A673 (cell line): ENCODE data around the gene STAM. TPM values are rescaled to one million over a fixed set of nuclear protein-coding genes. Genes with fewer than 3 reads are reported as not detected.
A peak's percentile ranks its signal among the peaks of the same experiment; 100 is the strongest.

Experiments used
- BruUV-seq: library from RNA; stranded (reverse); fragments of 400-500 nt; replicated peaks from 2 replicates; lab custom pipeline; 2021; lab: Mats Ljungman, UMichigan
- CTCF ChIA-PET: fragments of 300-600 bp; sonication (Branson Sonifier 250); formaldehyde crosslinking; loops from one replicate; lab custom pipeline; 2022; ENCODE audit warnings: antibody characterized with exemption; lab: Charles Lee
- POLR2A ChIA-PET: fragments of 300-600 bp; sonication (Branson Sonifier 250); formaldehyde crosslinking; loops from one replicate; lab custom pipeline; 2022; ENCODE audit warnings: antibody characterized with exemption; ENCODE audit not compliant: low non-redundant PET; lab: Charles Lee
- DNase-seq: peaks from one replicate; pipeline ENCODE4 v3.0.0-alpha.2; 2015; ENCODE audit warnings: low spot score
- H3K27ac ChIP-seq: fragments of 200-600 bp; sonication (generic); 2 replicates; pipeline ENCODE4 v1.5.1; 2016; ENCODE audit warnings: mixed run types, low read depth, mild to moderate bottlenecking, mixed read lengths, antibody characterized with exemption, low read length; ENCODE audit not compliant: poor library complexity, severe bottlenecking
- H3K27me3 ChIP-seq: fragments of 200-600 bp; sonication (generic); replicated peaks from 2 replicates; pipeline ENCODE4 v1.6.1; 2017; ENCODE audit warnings: mixed run types, low read depth, mild to moderate bottlenecking, mixed read lengths, antibody characterized with exemption, low read length; ENCODE audit not compliant: insufficient read depth, poor library complexity
- H3K36me3 ChIP-seq: fragments of 200-600 bp; sonication (generic); 2 replicates; pipeline ENCODE4 v1.6.1; 2016; ENCODE audit warnings: mixed run types, mild to moderate bottlenecking, mixed read lengths, antibody characterized with exemption, low read length; ENCODE audit not compliant: insufficient read depth, poor library complexity, severe bottlenecking
- H3K4me1 ChIP-seq: fragments of 200-600 bp; sonication (generic); 2 replicates; pipeline ENCODE4 v1.6.1; 2017; ENCODE audit warnings: mixed run types, mild to moderate bottlenecking, mixed read lengths, antibody characterized with exemption, low read length; ENCODE audit not compliant: insufficient read depth, poor library complexity, severe bottlenecking
- H3K4me3 ChIP-seq: fragments of 200-600 bp; sonication (generic); 2 replicates; pipeline ENCODE4 v1.5.1; 2016; ENCODE audit warnings: low read depth, mixed run types, mild to moderate bottlenecking, mixed read lengths, low read length; ENCODE audit not compliant: poor library complexity, severe bottlenecking
- H3K9me3 ChIP-seq: fragments of 200-600 bp; sonication (generic); 2 replicates; pipeline ENCODE4 v1.6.1; 2016; ENCODE audit warnings: mixed run types, low read depth, mild to moderate bottlenecking, mixed read lengths, antibody characterized with exemption, low read length; ENCODE audit not compliant: poor library complexity, severe bottlenecking
- EZH2 ChIP-seq: fragments of 200-600 bp; sonication (generic); IDR thresholded peaks from 2 replicates; pipeline ENCODE4 v1.6.1; 2017; ENCODE audit warnings: borderline replicate concordance, low read depth, mild to moderate bottlenecking, mixed read lengths, antibody characterized with exemption, low read length; ENCODE audit not compliant: poor library complexity, severe bottlenecking
- intact Hi-C: fragments of 100-400 bp; cut with micrococcal nuclease; formaldehyde crosslinking; loops from one replicate; pipeline ENCODE4 v1.10.0; 2022; ENCODE audit not compliant: unreplicated experiment
- total RNA-seq: library from RNA; stranded (reverse); gene quantifications from 2 replicates; pipeline ENCODE4 v1.2.3, GENCODE V29; 2021
- TF ChIP-seq, protein P1 (sequence below): fragments of 300-800, 200-600 bp; sonication (generic); conservative IDR thresholded peaks from 2 replicates; pipeline ENCODE4 v1.5.1; 2017; ENCODE audit warnings: low read depth, mild to moderate bottlenecking, antibody characterized with exemption, low read length, moderate library complexity, mixed read lengths

STAM gene
- total RNA-seq, 1 experiment from 2014 or later = 37.4 TPM

DNA sequence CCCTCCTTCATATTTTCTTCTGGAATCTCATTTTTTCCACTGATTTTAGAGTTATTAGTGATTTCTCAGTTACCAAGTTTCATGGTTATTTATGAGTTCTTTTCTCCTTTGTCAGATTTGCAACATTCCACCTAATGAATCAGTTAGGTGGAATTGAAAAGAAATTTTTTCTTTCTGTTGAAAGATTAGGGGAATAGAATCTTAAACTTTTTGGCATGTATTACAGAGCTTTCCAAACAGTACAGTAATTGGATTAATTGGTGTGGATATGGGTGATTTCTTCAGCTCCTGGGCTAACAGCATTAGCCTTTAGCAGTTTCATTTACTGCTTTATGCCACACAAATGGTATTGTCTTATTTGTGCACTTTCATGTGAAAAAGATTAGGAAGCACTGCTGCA, 17.0 kb downstream of the STAM start:
- no peaks in the 10 kb centered on the region for H3K27me3 ChIP-seq
- POLR2A ChIA-PET = no interaction called here
- DNase-seq = peak; percentile 31
- CTCF ChIA-PET = no interaction called here
- TF ChIP-seq EZH2 = no peak
- TF ChIP-seq, protein P1, sequence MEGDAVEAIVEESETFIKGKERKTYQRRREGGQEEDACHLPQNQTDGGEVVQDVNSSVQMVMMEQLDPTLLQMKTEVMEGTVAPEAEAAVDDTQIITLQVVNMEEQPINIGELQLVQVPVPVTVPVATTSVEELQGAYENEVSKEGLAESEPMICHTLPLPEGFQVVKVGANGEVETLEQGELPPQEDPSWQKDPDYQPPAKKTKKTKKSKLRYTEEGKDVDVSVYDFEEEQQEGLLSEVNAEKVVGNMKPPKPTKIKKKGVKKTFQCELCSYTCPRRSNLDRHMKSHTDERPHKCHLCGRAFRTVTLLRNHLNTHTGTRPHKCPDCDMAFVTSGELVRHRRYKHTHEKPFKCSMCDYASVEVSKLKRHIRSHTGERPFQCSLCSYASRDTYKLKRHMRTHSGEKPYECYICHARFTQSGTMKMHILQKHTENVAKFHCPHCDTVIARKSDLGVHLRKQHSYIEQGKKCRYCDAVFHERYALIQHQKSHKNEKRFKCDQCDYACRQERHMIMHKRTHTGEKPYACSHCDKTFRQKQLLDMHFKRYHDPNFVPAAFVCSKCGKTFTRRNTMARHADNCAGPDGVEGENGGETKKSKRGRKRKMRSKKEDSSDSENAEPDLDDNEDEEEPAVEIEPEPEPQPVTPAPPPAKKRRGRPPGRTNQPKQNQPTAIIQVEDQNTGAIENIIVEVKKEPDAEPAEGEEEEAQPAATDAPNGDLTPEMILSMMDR = no peak
- peaks cover 3% of the 10 kb centered on the region for H3K9me3 ChIP-seq
- no peak overlapping the region for H3K4me3 ChIP-seq
- BruUV-seq = no TSS peak
- H3K36me3 ChIP-seq = no peaks in the 10 kb centered on the region
- H3K27ac ChIP-seq = peak overlapping the region; percentile 33
- peaks cover 23% of the 10 kb centered on the region for H3K4me1 ChIP-seq
- intact Hi-C loops = no loop called here

DNA sequence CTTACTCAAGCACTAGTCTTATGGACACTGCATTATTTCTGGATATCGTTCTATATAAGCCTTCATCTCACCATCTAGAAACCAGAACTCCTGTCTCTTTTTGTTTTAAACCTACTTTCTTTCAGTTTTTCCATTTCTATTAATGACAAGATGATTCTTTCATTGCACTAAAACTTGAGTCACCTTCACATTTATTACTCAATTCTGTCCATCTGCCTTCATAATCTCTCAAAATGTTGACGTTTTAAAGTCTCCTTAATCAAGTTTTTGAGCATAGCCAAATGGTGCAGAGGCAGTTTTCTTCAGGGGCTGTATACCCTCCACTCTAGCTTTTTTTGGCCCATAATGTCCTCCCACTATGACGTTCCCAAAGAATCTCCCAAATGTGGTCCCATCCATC, 17.6 kb downstream of the STAM start:
- ChIA-PET POLR2A (no interaction called here), CTCF (no interaction called here)
- H3K36me3 ChIP-seq = no peaks in the 10 kb centered on the region
- H3K4me1 ChIP-seq = peaks cover 23% of the 10 kb centered on the region
- no peak for DNase-seq
- TF ChIP-seq, protein P1 = no peak
- no peak for TF ChIP-seq EZH2
- no peaks in the 10 kb centered on the region for H3K27me3 ChIP-seq
- no peak overlapping the region for H3K27ac ChIP-seq
- intact Hi-C loops = no loop called here
- H3K9me3 ChIP-seq = peaks cover 3% of the 10 kb centered on the region
- H3K4me3 ChIP-seq = no peak overlapping the region
- BruUV-seq = no TSS peak

DNA sequence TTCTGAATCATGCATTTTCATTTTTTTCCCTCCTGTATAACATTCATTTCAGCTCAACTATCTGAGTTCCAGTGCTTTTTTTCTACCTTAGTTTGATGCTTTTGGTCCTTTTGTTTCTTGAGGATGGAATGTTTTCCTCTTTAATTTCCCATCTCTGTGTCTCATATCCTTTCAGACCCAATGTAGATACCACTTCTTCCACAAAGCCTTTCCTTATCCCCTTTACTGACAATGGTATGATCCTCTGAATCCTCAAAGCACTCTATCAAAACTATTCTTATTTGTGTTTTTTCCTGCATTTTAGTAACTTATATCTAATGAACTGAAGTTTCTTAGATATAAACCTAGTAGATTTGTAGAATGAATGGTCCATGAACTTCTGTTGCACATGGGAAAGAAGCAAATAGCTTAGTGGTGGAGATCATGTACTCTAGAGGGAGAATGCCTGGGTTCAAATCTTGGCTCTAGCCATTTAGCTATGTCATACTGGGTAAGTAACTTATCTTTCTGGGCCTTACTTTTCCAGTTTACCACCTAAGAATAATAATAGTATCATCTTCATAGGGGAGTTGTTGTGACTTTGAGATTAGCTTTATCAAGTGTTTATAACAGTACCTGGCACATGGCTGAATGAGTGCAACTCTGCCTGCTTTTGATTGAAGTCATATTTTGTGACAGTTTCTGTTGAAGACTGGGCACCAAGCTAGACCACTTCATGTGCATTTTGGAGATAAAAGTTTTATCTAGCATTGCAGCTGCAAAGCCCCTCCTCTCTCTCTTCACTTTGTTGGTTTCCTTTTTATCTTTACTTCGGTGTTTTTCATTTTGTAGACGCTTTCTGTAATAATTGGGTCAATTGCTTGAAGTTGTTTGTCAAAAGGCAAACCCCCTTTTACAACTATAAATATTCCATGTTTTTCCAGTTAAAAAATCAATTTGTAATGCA, 18.5 kb downstream of the STAM start:
- CTCF ChIA-PET = no interaction called here
- POLR2A ChIA-PET = no interaction called here
- H3K27me3 ChIP-seq = no peaks in the 10 kb centered on the region
- H3K4me1 ChIP-seq = peaks cover 23% of the 10 kb centered on the region
- intact Hi-C loops = no loop called here
- H3K36me3 ChIP-seq = no peaks in the 10 kb centered on the region
- no peak for DNase-seq
- BruUV-seq = TSS peak; percentile 6
- H3K27ac ChIP-seq = no peak overlapping the region
- no peak overlapping the region for H3K4me3 ChIP-seq
- no peak for TF ChIP-seq EZH2
- TF ChIP-seq, protein P1 = no peak
- peaks cover 3% of the 10 kb centered on the region for H3K9me3 ChIP-seq
